GM12875 (cell line): ENCODE results near the gene MRE11.
"Not testable (repeated sequence)": the region's sequence is repeated elsewhere in the genome, so short reads cannot be mapped to it uniquely, and the experiment has no call there.

ENCODE experiments used
- H3K4me3 ChIP-seq: one replicate; pipeline ENCODE4 v1.5.1; 2011; ENCODE audit warnings: low read depth, low read length, control low read depth
- TF ChIP-seq, protein P1 (sequence below): IDR thresholded peaks from 2 replicates; pipeline ENCODE4 v1.5.1; 2011; ENCODE audit warnings: low read depth, mild to moderate bottlenecking, control low read depth, inconsistent platforms, low read length, moderate library complexity, borderline replicate concordance; ENCODE audit not compliant: insufficient read depth

Gene MRE11

GRCh38 chr11:94518300-94518699, 24.7 kb upstream of the MRE11 start:
- TF ChIP-seq, protein P1, sequence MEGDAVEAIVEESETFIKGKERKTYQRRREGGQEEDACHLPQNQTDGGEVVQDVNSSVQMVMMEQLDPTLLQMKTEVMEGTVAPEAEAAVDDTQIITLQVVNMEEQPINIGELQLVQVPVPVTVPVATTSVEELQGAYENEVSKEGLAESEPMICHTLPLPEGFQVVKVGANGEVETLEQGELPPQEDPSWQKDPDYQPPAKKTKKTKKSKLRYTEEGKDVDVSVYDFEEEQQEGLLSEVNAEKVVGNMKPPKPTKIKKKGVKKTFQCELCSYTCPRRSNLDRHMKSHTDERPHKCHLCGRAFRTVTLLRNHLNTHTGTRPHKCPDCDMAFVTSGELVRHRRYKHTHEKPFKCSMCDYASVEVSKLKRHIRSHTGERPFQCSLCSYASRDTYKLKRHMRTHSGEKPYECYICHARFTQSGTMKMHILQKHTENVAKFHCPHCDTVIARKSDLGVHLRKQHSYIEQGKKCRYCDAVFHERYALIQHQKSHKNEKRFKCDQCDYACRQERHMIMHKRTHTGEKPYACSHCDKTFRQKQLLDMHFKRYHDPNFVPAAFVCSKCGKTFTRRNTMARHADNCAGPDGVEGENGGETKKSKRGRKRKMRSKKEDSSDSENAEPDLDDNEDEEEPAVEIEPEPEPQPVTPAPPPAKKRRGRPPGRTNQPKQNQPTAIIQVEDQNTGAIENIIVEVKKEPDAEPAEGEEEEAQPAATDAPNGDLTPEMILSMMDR = no peak
- no peak overlapping the region for H3K4me3 ChIP-seq

GRCh38 chr11:94516725-94517124, 23.1 kb upstream of the MRE11 start:
- TF ChIP-seq, protein P1 = no peak
- H3K4me3 ChIP-seq = no peak overlapping the region

DNA sequence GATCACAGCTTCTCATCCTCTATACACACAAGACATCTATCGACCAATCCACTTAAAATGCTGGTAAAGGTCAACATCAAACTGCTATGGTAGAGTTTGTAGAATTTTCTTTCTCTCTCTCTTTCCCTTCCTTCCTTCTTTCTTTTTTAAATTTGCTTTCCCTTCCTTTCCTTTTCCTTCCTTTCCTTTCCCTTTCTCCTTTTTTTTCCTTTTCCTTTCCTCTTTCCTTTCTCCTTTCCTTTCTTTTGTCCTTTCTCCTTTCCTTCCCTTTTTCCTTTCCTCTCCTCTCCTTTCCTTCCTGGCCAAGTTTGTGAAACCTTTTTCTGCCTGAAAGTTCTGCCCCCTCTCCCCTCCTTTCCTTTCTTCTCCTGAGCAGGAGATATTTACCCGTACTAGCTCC, 21.8 kb upstream of the MRE11 start:
- TF ChIP-seq, protein P1 = no peak

GRCh38 chr11:94513091-94513490, 19.4 kb upstream of the MRE11 start:
- H3K4me3 ChIP-seq = no peak overlapping the region
- TF ChIP-seq, protein P1 = no peak

More for the DNA sequence above, 21.8 kb upstream of the MRE11 start:
- no peak overlapping the region for H3K4me3 ChIP-seq

DNA sequence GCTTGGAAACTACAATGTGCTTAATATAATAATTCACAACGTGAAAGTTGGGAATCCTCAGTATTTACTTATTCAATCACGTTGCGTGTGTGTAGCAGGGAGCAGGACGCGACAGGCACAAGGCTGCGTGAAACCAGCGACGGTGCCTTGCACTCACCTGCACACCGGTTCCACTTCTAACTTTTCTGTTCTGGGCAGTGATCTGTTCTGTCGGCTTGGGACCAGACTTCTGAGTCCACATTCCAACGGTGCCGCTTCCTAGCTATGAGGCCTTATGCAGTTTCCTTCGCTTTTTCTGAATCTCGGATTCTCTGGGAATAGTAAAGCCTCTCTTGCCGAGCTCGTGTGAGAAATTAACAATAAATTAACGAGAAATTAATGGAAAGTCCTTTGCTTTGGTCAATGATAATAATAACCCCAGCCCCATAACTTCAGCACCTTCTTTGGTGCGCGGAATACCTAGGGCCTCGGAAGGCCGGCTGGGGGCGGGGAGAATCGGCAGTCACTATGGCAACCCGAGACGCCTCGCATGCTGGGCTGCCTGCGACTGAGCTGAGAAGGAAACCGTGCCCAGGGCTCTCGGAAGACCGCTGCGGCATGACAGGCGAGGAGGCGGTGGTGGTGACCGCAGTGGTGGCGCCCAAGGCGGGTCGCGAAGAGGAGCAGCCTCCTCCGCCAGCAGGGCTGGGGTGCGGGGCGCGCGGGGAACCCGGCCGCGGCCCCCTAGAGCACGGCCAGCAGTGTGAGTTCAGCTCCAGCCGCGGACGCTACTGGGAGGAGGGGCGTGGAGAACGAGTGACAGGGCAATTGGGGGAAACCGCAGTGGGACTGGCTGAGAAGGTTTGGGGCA, 18.5 kb upstream of the MRE11 start, which contains the start of gene C11orf97:
Gene C11orf97, plus strand, starts transcription at position 530 of the 850 bp plus-strand sequence. Its CDS starts 68 bp downstream, at position 598.
- H3K4me3 ChIP-seq = no peak within 1 kb of the TSS
- TF ChIP-seq, protein P1 = no peak

DNA sequence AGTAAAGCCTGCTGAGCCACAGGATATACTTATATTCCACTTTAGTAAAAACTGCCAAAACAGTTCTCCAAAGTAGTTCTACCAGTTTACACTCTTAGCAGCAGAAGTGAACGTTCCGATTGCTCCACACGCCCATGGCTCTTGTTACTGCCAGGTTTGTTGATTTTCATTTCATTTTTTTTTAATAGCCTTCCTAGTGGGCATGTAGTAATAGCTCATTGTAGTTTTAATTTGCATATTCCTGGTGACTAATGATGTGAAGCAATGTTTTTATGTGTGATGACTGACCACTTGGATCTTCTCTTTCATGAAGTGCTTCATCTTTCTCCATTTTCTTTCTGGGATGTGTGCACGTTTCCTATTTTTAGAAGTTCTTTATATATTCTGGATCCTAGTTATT, 13.8 kb upstream of the MRE11 start:
- H3K4me3 ChIP-seq = no peak overlapping the region
- TF ChIP-seq, protein P1 = no peak

DNA sequence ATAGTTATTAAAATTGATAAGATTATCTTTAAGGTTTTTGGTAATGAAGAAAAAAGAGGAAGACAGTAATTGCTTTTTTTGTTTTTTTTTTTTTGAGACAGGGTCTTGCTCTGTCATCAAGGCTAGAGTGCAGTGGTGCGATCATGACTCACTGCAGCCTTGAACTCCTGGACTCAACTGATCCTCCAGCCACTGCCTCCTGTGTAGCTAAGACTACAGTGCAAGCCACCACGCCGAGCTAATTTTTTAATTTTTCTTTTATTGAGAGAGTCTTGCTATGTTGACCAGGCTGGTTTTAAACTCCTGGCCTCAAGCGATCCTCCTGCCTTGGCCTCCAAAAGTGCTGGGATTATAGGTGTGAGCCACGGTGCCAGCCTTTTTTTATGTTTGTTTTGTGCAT, 12.9 kb upstream of the MRE11 start:
- not testable (repeated sequence) for H3K4me3 ChIP-seq
